D341Med (cell line): ENCODE measurements around the gene UBXN6.

Source experiments
- DNase-seq: peaks from one replicate; pipeline ENCODE4 v3.0.0; 2012; ENCODE audit warnings: low spot score

Gene UBXN6

DNA sequence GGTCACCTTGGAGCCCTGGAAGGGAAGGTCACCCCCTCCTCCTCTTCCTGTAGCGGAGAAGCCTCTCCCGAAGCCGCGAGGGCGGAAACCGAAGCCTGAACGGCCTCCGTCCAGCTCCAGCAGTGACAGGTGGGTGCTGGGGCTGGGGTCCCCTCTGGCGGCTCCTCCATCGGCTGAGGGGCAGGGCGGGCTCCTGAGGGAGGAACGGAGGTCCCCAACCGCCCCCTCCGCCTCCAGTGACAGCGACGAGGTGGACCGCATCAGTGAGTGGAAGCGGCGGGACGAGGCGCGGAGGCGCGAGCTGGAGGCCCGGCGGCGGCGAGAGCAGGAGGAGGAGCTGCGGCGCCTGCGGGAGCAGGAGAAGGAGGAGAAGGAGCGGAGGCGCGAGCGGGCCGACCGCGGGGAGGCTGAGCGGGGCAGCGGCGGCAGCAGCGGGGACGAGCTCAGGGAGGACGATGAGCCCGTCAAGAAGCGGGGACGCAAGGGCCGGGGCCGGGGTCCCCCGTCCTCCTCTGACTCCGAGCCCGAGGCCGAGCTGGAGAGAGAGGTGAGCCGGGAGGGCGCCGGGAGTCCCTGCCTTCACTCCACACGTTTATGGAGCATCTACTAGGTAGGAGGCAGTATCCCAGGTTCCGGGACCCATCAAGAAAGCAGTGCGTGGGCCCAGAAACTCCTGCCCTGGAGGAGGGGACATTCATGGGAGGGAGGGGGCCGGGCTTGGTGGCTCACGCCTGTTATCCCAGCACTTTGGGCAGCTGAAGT is 36.5 kb upstream of the UBXN6 start:
- no peak for DNase-seq

DNA sequence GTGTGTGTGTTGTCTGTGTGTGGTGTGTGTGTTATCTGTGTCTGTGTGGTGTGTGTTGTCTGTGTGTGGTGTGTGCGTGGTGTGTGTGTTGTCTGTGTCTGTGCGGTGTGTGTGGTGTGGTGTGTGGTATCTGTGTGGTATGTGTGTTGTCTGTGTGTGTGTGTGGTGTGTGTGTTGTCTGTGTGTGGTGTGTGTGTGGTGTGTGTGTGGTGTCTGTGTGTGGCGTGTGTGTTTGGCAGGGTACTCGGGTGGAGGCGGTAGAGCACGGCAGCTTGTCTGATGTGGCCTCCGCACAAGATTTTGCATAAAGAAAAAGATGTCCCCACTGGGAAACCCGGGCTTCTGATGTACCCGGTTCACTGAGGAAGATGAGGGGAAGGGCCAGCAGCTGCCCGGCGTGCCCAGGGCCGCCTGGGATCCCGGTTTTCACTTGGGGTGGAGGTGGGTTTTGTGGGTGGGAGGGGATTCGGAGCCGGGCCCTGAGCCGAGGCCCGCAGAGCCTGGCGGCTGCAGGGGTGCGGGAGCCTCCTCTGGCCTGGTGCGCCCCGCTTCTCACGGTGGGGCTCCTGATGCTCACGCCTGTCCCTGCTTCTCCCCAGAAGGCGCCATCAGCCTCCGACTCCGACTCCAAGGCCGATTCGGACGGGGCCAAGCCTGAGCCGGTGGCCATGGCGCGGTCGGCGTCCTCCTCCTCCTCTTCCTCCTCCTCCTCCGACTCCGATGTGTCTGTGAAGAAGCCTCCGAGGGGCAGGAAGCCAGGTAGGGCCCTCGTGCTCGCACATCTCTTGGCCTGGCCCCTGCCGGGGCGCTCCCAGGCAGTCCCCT is 35.7 kb upstream of the UBXN6 start:
- no peak for DNase-seq

DNA sequence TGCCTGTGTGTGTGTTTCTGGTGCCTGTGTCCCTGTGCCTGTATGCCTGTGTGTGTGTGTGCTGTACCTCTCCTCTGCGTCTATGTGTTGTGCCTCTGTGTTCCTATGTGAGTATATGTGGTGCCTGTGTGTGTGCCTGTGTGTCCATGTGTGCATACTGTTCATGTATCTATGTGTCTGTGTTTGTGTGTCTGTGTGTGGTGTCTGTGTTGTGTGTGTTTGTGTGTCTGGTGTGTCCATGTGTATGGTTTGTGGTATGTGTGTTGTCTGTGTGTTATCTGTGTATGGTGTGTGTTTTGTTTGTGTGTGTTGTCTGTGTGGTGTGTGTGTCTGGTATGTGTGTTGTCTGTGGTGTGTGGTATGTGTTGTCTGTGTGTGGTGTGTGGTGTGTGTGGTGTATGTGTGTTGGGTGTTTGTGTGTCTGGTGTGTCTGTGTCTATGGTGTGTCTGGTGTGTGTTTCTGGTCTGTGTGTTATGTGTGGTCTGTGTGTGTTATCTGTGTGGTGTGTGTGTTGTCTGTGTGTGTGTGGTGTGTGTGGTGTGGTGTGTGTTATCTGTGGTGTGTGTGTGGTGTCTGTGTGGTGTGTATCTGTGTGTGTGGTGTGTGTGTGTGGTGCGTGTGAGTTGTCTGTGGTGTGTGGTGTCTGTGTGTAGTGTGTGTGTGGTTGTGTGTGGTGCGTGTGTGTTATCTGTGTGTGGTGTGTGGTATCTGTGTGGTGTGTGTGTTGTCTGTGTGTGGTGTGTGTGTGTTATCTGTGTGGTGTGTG is 34.9 kb upstream of the UBXN6 start:
- DNase-seq, result no peak

DNA sequence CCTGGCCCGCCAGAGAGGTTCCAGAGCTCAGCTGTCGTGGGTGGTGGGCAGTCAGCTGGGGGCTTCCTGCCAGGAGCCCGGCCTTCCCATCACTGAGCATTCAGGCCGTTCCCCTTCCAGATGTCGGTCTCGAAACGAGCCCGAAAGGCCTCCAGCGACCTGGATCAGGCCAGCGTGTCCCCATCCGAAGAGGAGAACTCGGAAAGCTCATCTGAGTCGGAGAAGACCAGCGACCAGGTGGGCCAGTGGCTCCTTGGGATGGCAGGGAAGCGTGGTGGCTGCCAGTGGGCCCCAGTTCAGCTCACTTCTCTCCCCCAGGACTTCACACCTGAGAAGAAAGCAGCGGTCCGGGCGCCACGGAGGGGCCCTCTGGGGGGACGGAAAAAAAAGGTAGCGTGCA is 33.9 kb upstream of the UBXN6 start:
- no peak for DNase-seq

DNA sequence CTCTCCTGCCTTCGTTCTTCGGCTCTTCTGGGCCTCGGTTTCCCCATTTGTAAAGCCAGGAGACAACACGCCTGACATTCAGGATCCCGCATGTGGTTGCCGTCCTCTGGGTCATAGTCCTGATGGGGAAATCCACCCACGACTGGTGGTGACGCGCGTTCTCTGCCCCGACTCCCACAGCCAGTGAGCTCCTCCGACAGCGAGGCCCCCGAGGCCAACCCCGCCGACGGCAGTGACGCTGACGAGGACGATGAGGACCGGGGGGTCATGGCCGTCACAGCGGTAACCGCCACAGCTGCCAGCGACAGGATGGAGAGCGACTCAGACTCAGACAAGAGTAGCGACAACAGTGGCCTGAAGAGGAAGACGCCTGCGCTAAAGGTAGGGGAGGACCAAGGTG is 30.9 kb upstream of the UBXN6 start:
- peak; percentile 18 for DNase-seq

DNA sequence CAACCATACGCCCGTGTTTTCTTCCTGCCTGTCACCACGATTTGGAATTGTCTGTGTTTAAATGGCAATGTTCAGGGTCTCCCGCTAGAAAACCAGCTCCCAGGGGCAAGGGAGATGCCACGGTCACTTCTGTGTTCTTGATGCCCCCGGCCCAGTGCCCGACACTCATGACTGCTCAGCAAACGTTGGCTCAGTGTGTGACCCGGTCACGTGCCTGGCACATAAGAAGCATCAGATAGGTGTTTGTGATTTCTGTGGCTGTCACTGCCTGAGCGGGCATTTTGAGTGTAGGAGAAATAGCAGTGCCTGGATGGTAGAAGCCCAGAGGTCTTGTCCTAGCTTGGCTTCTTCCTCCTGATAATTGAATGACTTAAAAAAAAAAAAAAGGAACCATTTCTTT is 30.0 kb upstream of the UBXN6 start:
- peak; percentile 17 for DNase-seq

DNA sequence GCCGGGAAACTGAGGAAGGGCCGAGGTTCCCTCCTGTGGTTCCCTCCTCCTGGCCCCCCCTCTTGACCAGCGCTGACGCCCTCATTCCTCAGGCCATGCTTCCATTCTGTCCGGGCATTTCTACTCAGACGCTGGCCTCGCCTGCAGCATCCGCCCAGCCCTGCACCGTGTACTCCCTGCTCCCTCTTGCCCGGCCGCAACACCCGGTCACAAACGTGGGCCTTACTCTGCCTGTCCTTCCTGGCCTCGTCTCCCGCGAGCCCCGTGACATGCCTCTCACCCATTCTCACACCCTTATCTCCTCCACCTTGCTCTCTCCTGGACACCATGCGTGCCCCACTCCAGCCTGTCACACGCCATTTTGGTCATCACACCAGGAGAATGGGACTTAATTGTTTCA is 25.8 kb upstream of the UBXN6 start:
- no peak for DNase-seq

DNA sequence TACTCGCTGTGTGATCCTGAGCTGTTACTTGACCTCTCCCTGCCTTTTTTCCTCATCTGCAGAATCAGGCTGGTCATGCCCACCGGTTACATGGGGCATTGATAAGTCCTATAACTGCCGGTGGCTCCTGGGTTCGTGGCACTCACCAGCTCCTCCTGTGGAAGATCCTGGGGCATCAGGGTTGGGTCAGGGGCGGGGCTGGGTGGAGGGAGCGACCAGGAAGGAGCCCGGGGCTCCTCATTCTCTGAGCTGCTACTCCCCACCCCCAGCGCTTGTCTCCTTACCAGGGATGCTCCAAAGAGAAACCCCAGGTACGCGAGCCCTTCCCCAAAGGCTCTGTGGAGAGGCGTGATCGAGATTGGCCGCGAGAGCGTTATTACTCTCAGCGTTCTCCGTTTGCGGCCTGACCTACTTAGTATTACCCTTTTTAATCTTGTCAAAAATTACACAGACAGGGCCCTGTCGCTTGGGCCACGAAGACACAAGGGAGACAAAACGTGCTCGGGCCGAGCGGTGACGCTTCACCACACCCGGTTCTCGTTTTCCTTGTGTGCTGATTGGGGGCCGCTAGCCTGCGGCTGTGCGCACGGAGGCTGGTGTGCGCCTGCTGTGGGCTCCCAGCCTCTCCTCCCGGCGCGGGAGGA is 25.2 kb upstream of the UBXN6 start:
- DNase-seq, result no peak

DNA sequence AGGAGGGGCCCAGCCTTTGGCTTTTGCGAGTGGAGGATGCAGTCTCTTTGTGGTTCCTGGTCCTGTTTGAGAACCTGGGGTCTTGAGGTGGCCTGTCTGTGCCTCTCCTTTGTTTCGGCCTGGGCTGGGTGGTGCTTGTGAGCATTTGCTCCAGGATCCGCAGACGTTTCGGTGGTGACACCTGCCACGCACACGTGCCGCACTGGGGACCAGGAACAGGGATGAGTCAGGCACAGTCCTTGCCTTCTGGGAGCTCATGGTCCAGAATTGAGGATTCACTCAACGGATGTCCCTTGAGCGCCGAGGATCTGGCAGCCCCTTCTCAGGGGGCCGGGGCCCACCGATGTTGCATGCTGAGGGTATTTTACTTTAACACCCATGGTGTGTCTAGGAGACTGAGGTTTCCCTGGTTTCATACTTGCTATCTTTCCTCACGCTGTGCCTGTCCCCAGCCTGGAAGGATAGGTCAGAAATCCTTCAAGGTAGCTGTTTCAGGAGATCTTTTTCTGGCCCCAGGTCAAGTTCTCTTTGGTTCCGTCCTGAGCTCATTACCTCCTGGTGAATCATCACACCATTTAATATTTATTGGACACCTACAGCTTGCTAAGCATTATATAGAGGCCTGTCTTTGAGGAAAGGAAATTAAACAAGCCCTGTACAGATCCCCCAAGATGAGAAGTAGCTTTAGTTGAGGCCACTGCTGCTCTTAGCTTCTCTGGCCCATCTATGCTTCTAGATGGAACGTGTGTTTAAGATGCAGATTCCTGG is 19.6 kb upstream of the UBXN6 start:
- no peak for DNase-seq

DNA sequence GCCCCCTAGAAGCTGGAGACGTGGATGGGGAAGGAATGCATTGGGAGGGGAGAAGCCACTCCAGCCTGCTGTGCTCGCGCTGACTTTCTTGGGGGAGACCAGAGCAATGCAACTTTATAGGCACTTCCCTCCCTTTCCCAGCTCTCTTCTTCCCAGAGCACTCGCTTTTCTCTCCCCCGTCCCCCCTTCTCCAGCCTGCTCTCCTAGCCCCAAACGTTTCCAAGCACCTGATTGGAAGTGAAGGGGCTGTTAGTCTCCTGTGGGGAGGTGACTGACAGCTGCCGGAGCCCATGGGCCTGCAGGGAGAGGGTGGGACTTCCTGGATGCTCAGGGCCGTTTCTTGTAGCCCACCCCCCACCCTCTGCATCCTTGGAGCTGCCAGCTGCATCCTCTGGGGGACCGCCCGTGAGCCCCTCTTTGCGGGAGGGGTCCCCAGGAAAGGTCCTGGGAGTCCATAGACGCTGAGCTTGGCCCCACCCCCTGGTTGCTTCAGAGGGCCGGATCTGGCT is 17.0 kb upstream of the UBXN6 start:
- DNase-seq, result peak; percentile 89

DNA sequence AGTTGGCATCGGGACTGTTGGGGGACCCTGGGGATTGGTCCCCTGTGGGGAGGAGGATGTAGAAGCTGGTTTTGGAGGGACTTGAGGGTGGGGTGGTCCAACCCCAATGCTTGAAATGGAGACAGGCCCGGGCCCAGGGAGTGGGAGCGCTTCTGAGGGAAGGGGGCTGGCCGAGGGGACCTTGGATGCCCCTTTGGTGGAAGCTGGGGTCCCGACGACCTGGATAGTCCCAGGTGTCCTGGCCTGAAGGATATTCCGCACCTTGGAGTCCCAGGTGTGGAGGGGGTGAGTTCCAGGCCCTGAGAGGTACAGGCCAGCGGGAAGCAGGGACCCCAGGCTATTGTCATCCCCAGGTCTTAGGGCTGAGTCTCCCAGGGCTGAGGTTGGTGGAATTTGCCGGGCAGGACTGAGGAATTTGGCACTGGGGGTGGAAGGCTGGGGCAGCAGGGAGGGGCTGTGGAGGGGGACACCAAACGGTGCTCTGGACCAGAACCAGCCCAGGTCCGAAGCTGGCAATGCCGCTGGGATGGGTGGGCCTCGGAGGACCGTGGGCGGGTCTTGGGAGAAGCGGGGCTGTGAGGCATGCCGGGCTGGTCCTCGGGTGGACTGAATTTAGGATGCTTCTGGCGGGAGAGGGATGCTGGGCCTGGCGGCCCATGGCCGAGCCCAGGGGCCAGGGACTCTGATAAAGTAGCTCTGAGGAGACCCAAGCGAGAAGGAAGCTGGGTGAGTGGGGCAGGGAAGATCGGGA is 16.3 kb upstream of the UBXN6 start:
- peak; percentile 45 for DNase-seq

DNA sequence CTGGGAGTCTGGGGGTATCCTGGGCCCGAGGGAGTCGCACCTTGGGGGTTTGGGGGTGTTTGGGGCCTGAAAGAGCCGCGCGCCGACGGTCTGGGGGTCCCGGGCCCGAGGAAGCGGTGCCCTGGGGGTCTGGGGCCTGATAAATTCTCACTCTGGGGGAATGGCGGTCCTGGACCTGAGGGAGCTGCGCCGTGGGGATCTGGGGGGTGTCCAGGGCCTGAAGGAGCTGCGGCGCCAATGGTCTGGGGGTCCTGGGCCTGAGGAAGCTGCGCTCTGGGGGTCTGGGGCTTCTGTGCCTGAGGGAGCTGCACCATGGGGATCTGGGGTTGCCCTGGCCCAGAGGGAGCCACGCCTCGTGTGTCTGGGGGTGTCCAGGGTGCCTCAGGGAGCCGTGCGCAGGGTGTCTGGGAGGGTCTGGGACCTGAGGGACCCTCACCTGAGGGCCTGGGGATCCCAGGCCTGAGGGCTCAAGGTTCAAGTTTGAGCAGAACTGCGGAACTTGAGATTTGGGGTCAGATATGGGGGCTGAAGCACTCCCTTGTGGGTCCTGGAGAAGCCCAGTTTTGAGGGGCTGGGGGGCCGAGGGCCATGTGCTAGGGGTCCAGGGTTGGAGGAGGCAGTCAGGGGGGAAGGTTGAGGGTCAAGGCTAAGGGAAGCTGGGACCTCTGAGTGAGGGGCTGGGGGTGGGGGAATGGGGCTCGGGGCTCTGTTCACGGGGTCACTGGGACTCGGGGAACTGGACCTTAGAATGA is 15.6 kb upstream of the UBXN6 start:
- DNase-seq, result no peak

DNA sequence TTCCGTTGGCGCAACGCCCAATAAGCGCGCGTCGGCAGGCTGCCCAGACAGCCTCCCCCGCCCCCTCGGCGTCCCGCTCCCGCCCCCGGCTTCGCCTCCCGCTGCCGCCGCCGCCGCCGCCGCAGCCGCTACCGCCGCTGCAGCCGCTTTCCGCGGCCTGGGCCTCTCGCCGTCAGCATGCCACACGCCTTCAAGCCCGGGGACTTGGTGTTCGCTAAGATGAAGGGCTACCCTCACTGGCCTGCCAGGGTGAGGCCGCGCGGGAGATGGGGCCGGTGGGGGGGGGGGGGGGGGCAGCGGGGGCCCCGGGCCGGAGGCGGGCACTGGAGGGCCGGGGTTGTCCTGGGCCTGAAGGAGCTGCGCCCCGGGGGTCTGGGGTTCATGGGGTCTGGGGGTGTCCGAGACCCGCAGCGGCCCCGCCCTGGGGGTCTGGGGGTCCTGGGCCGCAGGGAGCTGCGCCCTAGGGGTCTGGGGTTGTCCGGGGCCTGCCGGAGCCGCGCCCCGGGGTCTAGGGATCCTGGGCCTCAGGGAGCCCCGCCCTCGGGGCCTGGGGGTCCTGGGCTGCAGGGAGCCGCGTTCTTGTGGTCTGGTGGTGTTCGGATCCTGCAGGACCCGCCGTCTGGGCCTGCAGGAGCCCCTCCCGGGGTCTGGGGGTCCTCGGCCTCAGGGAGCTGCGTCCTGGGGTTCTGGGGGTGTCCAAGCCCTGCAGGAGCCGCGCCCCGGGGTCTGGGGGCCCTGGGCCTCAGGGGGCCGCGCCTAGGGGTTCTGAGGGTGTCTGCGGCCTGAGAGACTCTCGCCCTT is 14.8 kb upstream of the UBXN6 start, which contains the start of gene HDGFL2:
TSS of gene HDGFL2 (plus strand) at position 124 of the 801 bp plus-strand sequence. CDS start at position 178, 54 bp downstream.
- DNase-seq, result peak; percentile 97

DNA sequence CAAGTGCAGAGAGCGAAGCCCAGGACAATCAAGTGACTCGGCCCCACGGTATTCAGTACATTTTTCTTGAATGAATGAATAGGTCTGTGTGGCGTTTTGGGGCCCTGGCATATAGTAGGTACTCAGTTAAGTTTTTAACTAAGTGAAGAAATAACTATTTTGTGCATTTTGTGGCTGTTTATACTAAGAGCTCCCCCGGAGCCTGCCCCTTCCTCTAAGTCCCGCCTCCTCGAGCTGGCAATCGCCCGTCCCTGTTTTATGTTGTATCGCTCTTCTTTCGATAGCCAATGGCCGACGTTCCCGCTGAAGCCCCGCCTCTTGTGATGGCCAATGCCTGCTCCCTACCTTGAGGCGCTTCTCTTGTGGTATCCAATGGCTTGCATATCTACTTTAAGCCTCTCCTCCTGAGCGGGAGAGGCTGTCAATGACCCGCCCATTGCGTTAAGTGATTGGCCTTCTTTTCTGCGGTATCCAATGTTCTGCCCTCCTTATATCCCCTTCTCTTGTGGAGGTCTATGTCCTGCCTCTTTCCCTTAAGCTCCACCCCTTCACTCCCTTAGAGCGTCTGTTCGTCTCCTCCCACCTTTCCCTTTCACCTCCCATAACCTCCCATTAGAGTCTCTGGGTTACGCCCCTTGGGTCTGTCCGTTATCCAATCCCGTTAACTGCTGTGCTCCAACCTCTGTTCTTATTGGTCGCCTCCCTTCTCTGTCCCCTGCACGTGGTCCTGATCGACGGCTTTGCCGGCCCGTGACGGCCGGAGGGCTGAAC is 14.0 kb upstream of the UBXN6 start:
- DNase-seq, result peak; percentile 91

DNA sequence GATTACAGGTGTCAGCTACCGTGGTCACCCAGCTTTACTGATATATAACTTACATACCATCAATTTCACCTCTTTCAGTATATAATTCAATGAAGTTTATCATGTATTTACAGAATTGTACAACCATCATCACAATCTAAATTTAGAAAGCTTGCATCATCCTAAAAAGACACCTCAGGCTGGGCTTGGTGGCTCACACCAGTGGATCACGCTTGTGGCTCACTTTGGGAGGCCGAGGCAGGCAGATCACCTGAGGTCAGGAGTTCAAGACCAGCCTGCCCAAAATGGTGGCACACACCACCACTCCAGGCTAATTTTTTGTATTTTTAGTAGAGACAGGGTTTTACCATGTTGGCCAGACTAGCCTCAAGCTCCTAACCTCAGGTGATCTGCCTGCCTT is 10.2 kb upstream of the UBXN6 start:
- DNase-seq, result no peak

DNA sequence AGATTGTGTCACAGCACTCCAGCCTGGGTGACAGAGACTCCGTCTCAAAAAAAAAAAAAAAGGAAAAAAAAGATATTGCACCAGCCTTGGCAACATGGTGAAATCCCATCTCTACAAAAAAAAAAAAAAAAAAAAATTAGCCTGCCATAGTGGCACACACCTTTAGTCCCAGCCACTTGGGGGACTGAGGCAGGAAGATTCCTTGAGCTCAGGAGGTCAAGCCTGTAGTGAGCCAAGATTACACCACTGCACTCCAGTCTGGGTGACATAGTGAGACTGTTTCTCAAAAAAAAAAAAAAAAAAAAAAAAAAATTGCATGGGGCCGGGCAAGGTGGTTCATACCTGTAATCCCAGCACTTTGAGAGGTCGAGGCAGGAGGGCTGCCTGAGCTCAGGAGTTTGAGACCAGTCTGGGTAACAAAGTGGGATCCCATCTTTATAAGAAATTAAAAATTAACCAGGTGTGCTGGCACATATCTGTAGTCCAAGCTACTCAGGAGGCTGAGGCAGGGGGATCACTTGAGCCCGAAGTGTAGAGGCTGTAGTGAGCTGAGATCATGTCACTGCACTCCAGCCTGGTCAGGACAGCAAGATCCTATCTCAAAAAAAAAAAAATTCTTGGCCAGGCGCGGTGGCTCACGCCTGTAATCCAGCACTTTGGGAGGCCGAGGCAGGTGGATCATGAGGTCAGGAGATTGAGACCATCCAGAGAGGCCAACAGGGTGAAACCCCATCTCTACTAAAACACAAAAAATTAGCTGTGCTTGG is 7.4 kb upstream of the UBXN6 start:
- DNase-seq, result no peak
